Putamen (tissue), 1 donor: ENCODE data around the gene NADK.
"Not testable (repeated sequence)": the region's sequence is repeated elsewhere in the genome, so short reads cannot be mapped to it uniquely, and the experiment has no call there.

Source experiments
- DNase-seq: peaks from one replicate; pipeline ENCODE4 v3.0.0-alpha.2; 2016; ENCODE audit warnings: low spot score

The NADK gene

GRCh38 chr1:1745651-1746565 lies 32.4 kb downstream of the NADK start:
- peak; percentile 64 for DNase-seq

- not testable (repeated sequence) for DNase-seq
These were observed 35.7 kb downstream of the NADK start for GRCh38 chr1:1742529-1742928.

GRCh38 chr1:1741013-1741412 lies 37.3 kb downstream of the NADK start:
- not testable (repeated sequence) for DNase-seq

GRCh38 chr1:1738799-1739337 lies 39.4 kb downstream of the NADK start:
- not testable (repeated sequence) for DNase-seq

- not testable (repeated sequence) for DNase-seq
These were observed 40.3 kb downstream of the NADK start for GRCh38 chr1:1737675-1738590.

GRCh38 chr1:1732381-1732780 lies 45.9 kb downstream of the NADK start:
- DNase-seq: no peak

- DNase-seq: no peak
These were observed 47.4 kb downstream of the NADK start for GRCh38 chr1:1730870-1731269.

GRCh38 chr1:1730230-1730629 lies 48.0 kb downstream of the NADK start:
- DNase-seq: not testable (repeated sequence)

- not testable (repeated sequence) for DNase-seq
These were observed 49.0 kb downstream of the NADK start for GRCh38 chr1:1729116-1729816.

- DNase-seq: peak; percentile 13
These were observed 49.8 kb downstream of the NADK start for GRCh38 chr1:1728308-1729005.

GRCh38 chr1:1727131-1727651 lies 51.1 kb downstream of the NADK start:
- not testable (repeated sequence) for DNase-seq

- not testable (repeated sequence) for DNase-seq
These were observed 52.2 kb downstream of the NADK start for GRCh38 chr1:1726088-1726487.

GRCh38 chr1:1724035-1724864 lies 54.0 kb downstream of the NADK start, which contains the start of gene CDK11A:
Gene CDK11A, minus strand, starts transcription at chr1:1724357. Its CDS starts 1,539 bp downstream, at chr1:1722818.
- peak; percentile 99 for DNase-seq

GRCh38 chr1:1721201-1721600 lies 57.1 kb downstream of the NADK start:
- DNase-seq: no peak

- not testable (repeated sequence) for DNase-seq
These were observed 63.0 kb downstream of the NADK start for GRCh38 chr1:1715109-1715883.

- not testable (repeated sequence) for DNase-seq
These were observed 70.4 kb downstream of the NADK start for GRCh38 chr1:1707897-1708296.

- DNase-seq: not testable (repeated sequence)
These were observed 71.0 kb downstream of the NADK start for GRCh38 chr1:1707241-1707640.

GRCh38 chr1:1705623-1706022 lies 72.6 kb downstream of the NADK start:
- not testable (repeated sequence) for DNase-seq
